HEK293 (cell line): ENCODE measurements around the gene RNASEH2A.

Experiments
- CTCF ChIA-PET: fragments of 350-600 bp; formaldehyde crosslinking; extraction: SDS; loops from one replicate; lab custom pipeline; 2021; ENCODE audit warnings: antibody characterized with exemption; lab: Yijun Ruan, JAX
- POLR2A ChIA-PET: fragments of 300-600 bp; formaldehyde crosslinking; extraction: SDS; loops from one replicate; lab custom pipeline; 2020; ENCODE audit warnings: antibody characterized with exemption, inconsistent platforms; lab: Yijun Ruan, JAX
- H3K27ac ChIP-seq: fragments of 200-500 bp; sonication (Bioruptor generic); 2 replicates; pipeline ENCODE4 v1.5.1; 2014; ENCODE audit warnings: low read depth, low read length, control low read depth, inconsistent platforms; ENCODE audit errors: extremely low read depth
- H3K36me3 ChIP-seq, 2 experiments: fragments of 200-500 bp in 1 of 2; sonication (Bioruptor generic) in 1 of 2; 1 replicate in 1 of 2; 2 replicates in 1 of 2; pipeline ENCODE4 v1.5.1; 2014 to 2017; ENCODE audit warnings: inconsistent platforms in 2 of 2, low read length in 2 of 2; ENCODE audit not compliant: control insufficient read depth in 2 of 2, insufficient read depth in 1 of 2
- H3K4me1 ChIP-seq: fragments of 200-500 bp; sonication (Bioruptor generic); 2 replicates; pipeline ENCODE4 v1.5.1; 2014; ENCODE audit warnings: mild to moderate bottlenecking, low read length, inconsistent platforms; ENCODE audit not compliant: control insufficient read depth, insufficient read depth
- H3K4me3 ChIP-seq: 2 replicates; pipeline ENCODE4 v1.5.1; 2011; ENCODE audit warnings: low read depth, mild to moderate bottlenecking, control low read depth, low read length, moderate library complexity
- H3K9me3 ChIP-seq: fragments of 200-500 bp; sonication (Bioruptor generic); 2 replicates; pipeline ENCODE4 v1.5.1; 2014; ENCODE audit warnings: low read depth, low read length, inconsistent platforms; ENCODE audit not compliant: control insufficient read depth, insufficient read depth
- GLIS1 ChIP-seq: fragments of 450-650 bp; formaldehyde crosslinking; IDR thresholded peaks from 2 replicates; pipeline ENCODE4 v1.5.1; 2016; ENCODE audit warnings: missing biosample characterization, missing genetic modification characterization
- KLF1 ChIP-seq: fragments of 450-650 bp; formaldehyde crosslinking; IDR thresholded peaks from 2 replicates; pipeline ENCODE4 v1.5.1; 2016; ENCODE audit warnings: missing biosample characterization, missing genetic modification characterization
- PRDM4 ChIP-seq: fragments of 450-650 bp; formaldehyde crosslinking; IDR thresholded peaks from 2 replicates; pipeline ENCODE4 v1.5.1; 2017; ENCODE audit warnings: missing biosample characterization, missing genetic modification characterization
- SP3 ChIP-seq: fragments of 450-650 bp; formaldehyde crosslinking; IDR thresholded peaks from 2 replicates; pipeline ENCODE4 v1.5.1; 2016; ENCODE audit warnings: missing biosample characterization, missing genetic modification characterization
- WT1 ChIP-seq: fragments of 450-650 bp; formaldehyde crosslinking; IDR thresholded peaks from 2 replicates; pipeline ENCODE4 v1.5.1; 2016; ENCODE audit warnings: missing biosample characterization, missing genetic modification characterization
- ZBTB10 ChIP-seq: fragments of 450-650 bp; formaldehyde crosslinking; IDR thresholded peaks from 2 replicates; pipeline ENCODE4 v1.5.1; 2016; ENCODE audit warnings: missing biosample characterization, missing genetic modification characterization
- ZBTB17 ChIP-seq: fragments of 450-650 bp; formaldehyde crosslinking; IDR thresholded peaks from 2 replicates; pipeline ENCODE4 v1.5.1; 2016; ENCODE audit warnings: missing biosample characterization, missing genetic modification characterization
- ZBTB26 ChIP-seq: fragments of 450-650 bp; formaldehyde crosslinking; optimal IDR thresholded peaks from 2 replicates; pipeline ENCODE3; 2016; ENCODE audit warnings: missing biosample characterization, mild to moderate bottlenecking, missing genetic modification characterization
- ZBTB48 ChIP-seq: fragments of 450-650 bp; formaldehyde crosslinking; IDR thresholded peaks from 2 replicates; pipeline ENCODE4 v1.5.1; 2016; ENCODE audit warnings: missing biosample characterization, missing genetic modification characterization
- ZBTB8A ChIP-seq: fragments of 450-650 bp; formaldehyde crosslinking; IDR thresholded peaks from 2 replicates; pipeline ENCODE4 v1.5.1; 2016; ENCODE audit warnings: missing biosample characterization, missing genetic modification characterization
- ZFHX2 ChIP-seq: fragments of 450-650 bp; formaldehyde crosslinking; conservative IDR thresholded peaks from 2 replicates; pipeline ENCODE4 v1.5.1; 2016; ENCODE audit warnings: missing biosample characterization, missing genetic modification characterization
- ZNF121 ChIP-seq: fragments of 450-650 bp; formaldehyde crosslinking; IDR thresholded peaks from 2 replicates; pipeline ENCODE4 v1.5.1; 2016; ENCODE audit warnings: missing biosample characterization, missing genetic modification characterization
- ZNF133 ChIP-seq: fragments of 450-650 bp; formaldehyde crosslinking; IDR thresholded peaks from 2 replicates; pipeline ENCODE4 v1.5.1; 2016; ENCODE audit warnings: missing biosample characterization, missing genetic modification characterization
- ZNF155 ChIP-seq: fragments of 450-650 bp; formaldehyde crosslinking; IDR thresholded peaks from 2 replicates; pipeline ENCODE4 v1.5.1; 2016; ENCODE audit warnings: missing biosample characterization, missing genetic modification characterization
- ZNF18 ChIP-seq: fragments of 450-650 bp; formaldehyde crosslinking; IDR thresholded peaks from 2 replicates; pipeline ENCODE4 v1.5.1; 2016; ENCODE audit warnings: missing biosample characterization, missing genetic modification characterization
- ZNF202 ChIP-seq: fragments of 450-650 bp; formaldehyde crosslinking; IDR thresholded peaks from 2 replicates; pipeline ENCODE4 v1.5.1; 2016; ENCODE audit warnings: missing biosample characterization, missing genetic modification characterization, borderline replicate concordance
- ZNF335 ChIP-seq: fragments of 450-650 bp; formaldehyde crosslinking; conservative IDR thresholded peaks from 2 replicates; pipeline ENCODE4 v1.5.1; 2016; ENCODE audit warnings: missing biosample characterization, missing genetic modification characterization
- ZNF366 ChIP-seq: fragments of 450-650 bp; formaldehyde crosslinking; conservative IDR thresholded peaks from 2 replicates; pipeline ENCODE4 v1.5.1; 2016; ENCODE audit warnings: missing biosample characterization, missing genetic modification characterization
- ZNF394 ChIP-seq: fragments of 450-650 bp; formaldehyde crosslinking; IDR thresholded peaks from 2 replicates; pipeline ENCODE4 v1.5.1; 2016; ENCODE audit warnings: missing biosample characterization, missing genetic modification characterization, mild to moderate bottlenecking, moderate library complexity, borderline replicate concordance
- ZNF580 ChIP-seq: fragments of 450-650 bp; formaldehyde crosslinking; IDR thresholded peaks from 2 replicates; pipeline ENCODE4 v1.5.1; 2016; ENCODE audit warnings: missing biosample characterization, missing genetic modification characterization
- ZNF596 ChIP-seq: fragments of 450-650 bp; IDR thresholded peaks from 2 replicates; pipeline ENCODE4 v1.5.0; 2018; ENCODE audit warnings: missing biosample characterization, mild to moderate bottlenecking, missing genetic modification characterization, moderate library complexity
- ZNF621 ChIP-seq: fragments of 450-650 bp; formaldehyde crosslinking; IDR thresholded peaks from 2 replicates; pipeline ENCODE4 v1.5.1; 2017; ENCODE audit warnings: missing biosample characterization, missing genetic modification characterization
- ZNF76 ChIP-seq: fragments of 450-650 bp; formaldehyde crosslinking; IDR thresholded peaks from 2 replicates; pipeline ENCODE4; 2016; ENCODE audit warnings: low read depth, missing biosample characterization, missing genetic modification characterization, borderline replicate concordance
- ZSCAN23 ChIP-seq: fragments of 450-650 bp; formaldehyde crosslinking; IDR thresholded peaks from 2 replicates; pipeline ENCODE4 v1.5.1; 2016; ENCODE audit warnings: missing biosample characterization, missing genetic modification characterization

RNASEH2A gene

GRCh38 chr19:12788682-12789097 lies 17.7 kb upstream of the RNASEH2A start (continued):
- TF ChIP-seq ZBTB26, result peak; percentile 34
- peak; percentile 82 for TF ChIP-seq ZBTB8A (tag by site-specific recombination)
- no peak for TF ChIP-seq ZNF621 (tag by site-specific recombination)
- TF ChIP-seq ZNF121, result no peak
- TF ChIP-seq WT1, result no peak
- TF ChIP-seq ZNF133 (tag by site-specific recombination), result no peak
- TF ChIP-seq GLIS1, result peak; percentile 88
- TF ChIP-seq ZNF76 (tag by site-specific recombination), result peak; percentile 54; the same call in 1 of the 2 replicates
- 0 out of 2 replicates have a peak, but pooled peaks have one; percentile 9 for TF ChIP-seq SP3 (tag by site-specific recombination)
- TF ChIP-seq PRDM4 (tag by site-specific recombination), result no peak
- TF ChIP-seq ZNF366 (tag by site-specific recombination), result peak; percentile 83

GRCh38 chr19:12789098-12789903 lies 17.1 kb upstream of the RNASEH2A start:
- Histone ChIP-seq H3K27ac (peak overlapping the region; percentile 20), H3K36me3 (no peaks in the 10 kb centered on the region; a peak in 1 of 3 replicates), H3K4me3 (peak overlapping the region; percentile 30), H3K4me1 (peaks cover 21% of the 10 kb centered on the region)
- POLR2A ChIA-PET, result interaction anchor here (0.7 to 1.2 kb wide), 2 partner anchors 12 to 216 kb away, joined by 3 to 4 read pairs; no protein-coding TSS in a partner anchor
- TF ChIP-seq ZNF155 (tag by site-specific recombination), result no peak
- TF ChIP-seq ZBTB17 (tag by site-specific recombination), result 0 out of 2 replicates have a peak, but pooled peaks have one; percentile 9
- TF ChIP-seq ZNF596 (tag by site-specific recombination), result peak; percentile 56
- TF ChIP-seq KLF1, result 0 out of 2 replicates have a peak, but pooled peaks have one; percentile 30
- TF ChIP-seq ZNF335 (tag by site-specific recombination), result peak; percentile 37; the same call in 1 of the 2 replicates
- TF ChIP-seq ZNF394 (tag by site-specific recombination), result peak; percentile 81
- 0 out of 2 replicates have a peak, but pooled peaks have one; percentile 2 for TF ChIP-seq ZBTB8A (tag by site-specific recombination)
- TF ChIP-seq ZNF366 (tag by site-specific recombination), result 0 out of 2 replicates have a peak, but pooled peaks have one; percentile 9
- 0 out of 2 replicates have a peak, but pooled peaks have one; percentile 10 for TF ChIP-seq ZBTB48 (tag by site-specific recombination)
- 0 out of 2 replicates have a peak, but pooled peaks have one; percentile 39 for TF ChIP-seq ZBTB10 (tag by site-specific recombination)
- TF ChIP-seq ZNF18, result 0 out of 2 replicates have a peak, but pooled peaks have one; percentile 80
- 0 out of 2 replicates have a peak, but pooled peaks have one; percentile 19 for TF ChIP-seq ZNF580 (tag by site-specific recombination)
- TF ChIP-seq ZFHX2, result peak; percentile 11
- TF ChIP-seq ZNF202 (tag by site-specific recombination), result no peak
- no peak for TF ChIP-seq ZSCAN23
- TF ChIP-seq, all 188 proteins: peak for 12
- CTCF ChIA-PET, result interaction anchor here (0.7 to 3.4 kb wide), 5 partner anchors 12 to 37 kb away, joined by 4 to 20 read pairs (median 11); no protein-coding TSS in a partner anchor
- no peaks in the 10 kb centered on the region for H3K9me3 ChIP-seq
